HG03159 (cell line): ENCODE results near the gene AKT3.
"Not testable (repeated sequence)": the region's sequence is repeated elsewhere in the genome, so short reads cannot be mapped to it uniquely, and the experiment has no call there.

Experiments
- ATAC-seq: cut with Tn5 transposase; IDR thresholded peaks from one replicate; pipeline ENCODE4 v1.9.1; 2021; ENCODE audit warnings: mild to moderate bottlenecking, moderate library complexity; ENCODE audit not compliant: unreplicated experiment

Gene AKT3

DNA sequence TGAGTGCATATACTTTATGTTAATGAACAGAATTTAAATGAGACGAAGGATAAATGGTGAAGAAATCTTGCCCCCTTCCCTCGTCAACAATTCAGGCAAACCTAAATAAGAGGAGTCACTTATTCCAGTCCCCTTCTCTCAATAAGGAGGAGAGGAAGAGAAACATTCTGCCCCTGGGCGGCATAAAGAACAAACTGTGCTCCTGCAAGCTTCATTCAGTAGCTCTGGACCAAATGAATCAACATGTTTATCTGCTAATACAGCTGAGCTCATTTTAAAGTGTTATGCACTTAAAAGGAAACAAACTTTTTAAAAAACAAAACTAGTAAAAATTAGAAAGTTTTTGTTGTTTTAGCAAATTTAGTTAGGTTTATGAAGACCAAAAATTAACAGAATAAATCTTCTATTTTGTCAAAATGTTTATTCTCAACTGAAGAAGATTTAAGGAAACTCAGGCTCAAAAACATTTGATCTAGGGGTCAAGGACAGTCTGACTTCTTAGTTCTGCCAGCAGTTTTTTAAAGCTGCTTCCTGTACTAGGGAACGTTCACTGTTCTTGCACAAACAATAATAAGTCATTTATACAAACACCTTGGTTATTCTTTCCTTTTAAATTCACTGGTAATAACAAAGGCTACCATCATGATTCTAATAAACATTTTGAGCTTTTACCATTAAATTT, 58.3 kb downstream of the AKT3 start:
- ATAC-seq: no peak

DNA sequence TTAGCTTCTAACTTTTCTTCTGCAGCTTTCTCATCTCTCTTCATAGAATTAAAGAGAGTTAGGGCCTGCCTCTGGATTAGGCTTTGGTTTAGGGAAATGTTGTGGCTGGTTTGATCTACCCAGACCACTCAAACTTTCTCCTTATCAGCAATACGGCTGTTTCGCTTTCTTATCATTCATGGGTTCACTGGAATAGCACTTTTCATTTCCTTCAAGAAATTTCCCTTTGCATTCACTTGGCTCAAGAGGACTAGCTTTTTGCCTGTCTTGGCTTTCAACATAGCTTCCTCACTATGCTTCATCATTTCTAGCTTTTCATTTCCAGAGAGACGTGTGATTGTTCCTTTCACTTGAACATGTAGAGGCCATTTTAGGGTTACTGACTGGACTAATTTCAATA, 59.6 kb downstream of the AKT3 start:
- ATAC-seq: no peak

DNA sequence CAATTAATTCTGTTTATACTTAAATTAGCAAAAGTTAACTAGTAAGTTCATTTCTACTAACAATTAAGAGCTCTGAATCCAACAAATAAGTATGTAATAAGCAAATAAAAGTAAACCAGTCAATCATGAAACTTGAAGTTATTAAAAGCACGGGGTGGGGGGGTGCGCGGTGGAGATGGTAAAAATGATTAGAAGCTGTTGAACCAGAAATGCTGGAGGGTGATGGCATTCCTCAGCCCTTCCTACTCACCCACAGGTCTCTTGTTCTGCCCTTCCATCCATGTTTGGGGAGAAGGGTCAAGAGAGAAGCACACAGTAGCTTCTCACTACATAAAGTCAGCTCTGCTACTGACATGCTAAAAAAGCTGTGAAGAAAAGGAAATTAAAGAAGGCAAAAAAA, 63.5 kb downstream of the AKT3 start:
- no peak for ATAC-seq

DNA sequence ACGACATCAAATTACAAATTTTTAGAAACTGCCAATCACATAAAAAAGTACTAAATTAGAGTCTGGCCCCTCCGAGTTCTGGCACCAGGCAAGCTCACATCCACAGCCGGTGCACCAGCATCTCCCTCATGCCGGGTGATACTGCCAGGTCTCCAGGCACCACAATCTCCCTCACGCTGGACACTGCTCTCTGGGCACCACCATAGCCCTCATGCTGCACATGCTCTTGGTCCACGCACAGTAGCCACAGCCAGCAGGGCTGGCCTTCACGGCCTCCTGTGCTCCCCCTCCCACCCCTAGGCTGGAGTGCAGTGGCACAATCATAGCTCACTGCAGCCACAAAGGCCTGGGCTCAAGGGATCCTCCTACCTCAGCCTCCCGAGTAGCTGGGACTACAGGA, 65.5 kb downstream of the AKT3 start:
- ATAC-seq: no peak

DNA sequence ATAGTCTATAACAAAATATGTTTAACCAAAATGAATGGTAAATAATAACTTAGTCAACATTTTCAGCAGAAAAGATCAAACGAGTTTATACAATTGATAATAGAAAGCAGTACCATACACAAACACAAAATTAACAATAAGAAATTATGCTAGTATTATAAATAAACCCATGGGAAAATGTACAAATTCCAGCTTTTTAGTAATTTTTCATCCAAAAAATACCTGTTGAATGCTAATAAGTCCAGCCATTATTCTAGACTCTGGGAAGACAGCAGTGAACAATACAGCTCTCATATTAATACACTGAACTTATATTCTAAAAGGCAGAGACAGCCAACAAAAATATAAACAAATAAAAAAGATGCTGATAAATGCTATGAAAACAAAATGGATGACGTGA, 66.3 kb downstream of the AKT3 start:
- ATAC-seq: no peak

DNA sequence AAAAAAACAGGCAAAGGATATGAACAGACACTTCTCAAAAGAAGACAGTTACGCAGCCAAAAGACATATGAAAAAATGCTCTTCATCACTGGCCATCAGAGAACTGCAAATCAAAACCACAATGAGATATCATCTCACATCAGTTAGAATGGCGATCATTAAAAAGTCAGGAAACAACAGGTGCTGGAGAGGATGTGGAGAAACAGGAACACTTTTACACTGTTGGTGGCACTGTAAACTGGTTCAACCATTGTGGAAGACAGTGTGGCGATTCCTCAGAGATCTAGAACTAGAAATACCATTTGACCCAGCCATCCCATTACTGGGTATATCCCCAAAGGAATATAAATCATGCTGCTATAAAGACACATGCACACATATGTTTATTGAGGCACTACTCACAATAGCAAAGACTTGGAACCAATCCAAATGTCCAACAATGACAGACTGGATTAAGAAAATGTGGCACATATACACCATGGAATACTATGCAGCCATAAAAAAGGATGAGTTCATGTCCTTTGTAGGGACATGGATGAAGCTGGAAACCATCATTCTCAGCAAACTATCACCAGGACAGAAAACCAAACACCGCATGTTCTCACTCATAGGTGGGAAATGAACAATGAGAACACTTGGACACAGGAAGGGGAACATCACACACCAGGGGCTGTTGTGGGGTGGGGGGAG, 77.5 kb downstream of the AKT3 start:
- ATAC-seq: not testable (repeated sequence)

DNA sequence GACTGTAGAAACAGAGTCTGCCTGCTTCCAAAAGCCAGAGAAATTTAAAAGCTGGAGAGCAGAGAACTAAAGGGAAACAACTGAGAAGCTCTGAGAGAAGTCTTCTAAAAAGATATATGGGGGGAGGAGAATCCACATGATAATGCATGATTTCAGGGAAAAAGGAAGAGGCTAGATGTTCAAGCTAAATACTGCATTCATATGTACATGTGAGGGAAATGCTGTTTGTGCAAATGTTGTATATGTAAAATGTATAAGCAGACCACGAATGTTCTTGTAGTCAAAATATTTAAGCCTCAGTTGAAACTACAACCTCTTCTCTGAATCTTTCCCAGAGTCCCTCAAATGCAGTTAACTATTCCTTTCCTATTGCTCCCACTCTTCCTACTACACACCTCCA, 79.2 kb downstream of the AKT3 start:
- no peak for ATAC-seq

DNA sequence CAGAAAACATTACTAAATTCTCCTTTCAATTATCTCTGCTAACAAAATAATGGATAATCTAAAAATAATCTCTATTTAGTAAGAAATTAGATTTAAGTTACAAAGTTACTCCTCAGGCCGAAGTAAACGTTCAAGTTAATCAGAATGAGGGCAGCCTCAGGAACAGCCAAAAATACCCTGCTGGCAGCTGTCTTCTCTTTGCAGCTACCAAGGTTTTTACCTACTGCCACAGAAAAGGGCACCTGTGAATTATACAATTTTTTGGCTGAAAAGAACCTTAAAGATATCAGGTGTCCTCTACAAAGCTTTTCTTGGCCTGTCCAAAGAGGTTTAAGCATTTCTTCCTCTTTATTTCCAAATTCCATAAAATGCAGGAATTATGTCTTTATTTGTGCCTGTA, 84.4 kb downstream of the AKT3 start:
- no peak for ATAC-seq

DNA sequence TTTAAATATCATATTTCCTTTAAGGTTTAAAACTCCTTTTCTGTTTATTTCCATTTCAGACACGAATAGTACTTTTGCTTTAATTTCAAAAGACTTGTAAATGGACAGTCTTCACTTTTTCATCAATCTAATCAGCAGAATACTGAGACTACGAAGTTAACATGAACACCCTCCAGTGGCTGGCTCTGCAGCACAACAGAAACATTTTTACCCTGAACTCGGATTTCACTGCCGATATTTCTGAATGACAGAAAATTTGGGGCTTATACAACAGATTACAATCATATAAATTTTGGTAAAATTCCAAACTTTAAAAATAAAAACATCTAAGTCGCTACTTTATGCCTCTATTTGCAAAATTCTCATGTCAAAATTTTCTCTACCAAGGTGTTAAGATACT, 86.2 kb downstream of the AKT3 start:
- ATAC-seq: no peak

DNA sequence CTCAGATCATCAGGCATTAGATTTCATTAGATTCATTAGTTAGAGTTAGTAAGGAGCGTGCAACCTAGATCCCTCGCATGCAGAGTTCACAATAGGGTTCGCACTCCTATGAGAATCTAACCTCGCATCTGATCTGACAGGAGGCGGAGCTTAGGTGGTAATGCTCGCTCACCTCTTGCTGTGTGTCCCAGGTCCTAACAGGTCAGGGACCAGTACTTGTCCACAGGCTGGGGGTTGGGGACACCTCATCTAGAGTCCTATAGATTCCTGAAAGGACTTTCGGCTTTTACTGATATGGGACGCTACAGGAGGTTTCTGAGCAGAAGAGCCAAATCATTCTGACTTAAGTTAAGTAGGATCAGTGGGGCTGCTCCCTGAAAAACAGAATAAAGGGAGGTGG, 91.4 kb downstream of the AKT3 start:
- no peak for ATAC-seq

DNA sequence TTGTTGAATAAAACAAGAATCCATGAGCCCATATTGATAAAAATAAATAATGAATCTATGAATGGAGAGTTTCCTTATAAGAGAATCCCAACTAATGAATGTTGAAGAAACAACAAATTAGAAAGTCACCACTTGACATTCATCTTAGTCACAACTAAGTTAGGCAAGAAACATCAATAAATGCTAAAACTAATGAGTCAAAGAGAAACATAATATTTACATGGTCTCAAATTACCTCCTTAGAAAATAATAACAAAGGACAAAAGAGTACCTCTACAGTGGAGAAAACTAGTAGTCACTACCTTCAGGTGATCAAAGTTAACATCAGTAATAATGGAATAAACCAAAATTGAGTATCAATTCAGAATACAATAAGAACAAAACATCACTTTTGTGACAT, 93.5 kb downstream of the AKT3 start:
- ATAC-seq: no peak

DNA sequence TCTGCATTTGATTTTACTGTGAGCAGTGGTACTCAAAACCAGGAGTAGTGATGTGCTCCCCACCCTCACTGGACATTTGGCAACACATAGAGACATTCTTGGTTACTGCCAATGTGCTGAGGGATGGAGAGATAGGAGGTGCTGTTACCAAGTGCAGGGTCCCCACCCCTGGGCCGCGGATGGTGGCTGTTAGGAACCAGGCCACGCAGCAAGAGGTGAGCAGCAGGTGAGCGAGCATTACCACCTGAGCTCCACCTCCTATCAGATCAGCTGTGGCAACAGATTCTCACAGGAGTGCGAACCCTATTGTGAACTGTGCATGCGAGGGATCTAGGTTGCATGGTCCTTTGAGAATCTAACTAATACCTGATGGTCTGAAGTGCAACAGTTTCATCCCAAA, 95.7 kb downstream of the AKT3 start:
- ATAC-seq: no peak

DNA sequence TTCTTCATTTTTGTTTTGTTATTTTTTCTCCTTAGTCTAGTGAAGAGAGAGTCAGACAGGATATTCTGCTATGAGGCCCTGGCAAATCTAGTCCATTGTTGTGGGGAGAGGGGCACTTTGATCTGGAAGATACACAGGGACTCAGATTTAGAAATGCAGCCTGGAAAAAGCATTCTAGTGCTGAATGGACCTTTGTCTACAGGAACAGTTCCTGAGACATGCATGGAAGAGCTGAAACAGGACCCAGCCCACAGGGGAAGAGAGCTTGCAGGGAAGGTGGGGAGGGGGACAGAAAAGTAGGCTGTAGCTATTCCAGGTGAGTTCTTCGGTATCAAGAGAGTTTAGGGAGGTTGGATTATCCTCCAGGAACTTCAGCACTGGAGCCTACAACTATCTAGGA, 98.5 kb downstream of the AKT3 start:
- no peak for ATAC-seq

DNA sequence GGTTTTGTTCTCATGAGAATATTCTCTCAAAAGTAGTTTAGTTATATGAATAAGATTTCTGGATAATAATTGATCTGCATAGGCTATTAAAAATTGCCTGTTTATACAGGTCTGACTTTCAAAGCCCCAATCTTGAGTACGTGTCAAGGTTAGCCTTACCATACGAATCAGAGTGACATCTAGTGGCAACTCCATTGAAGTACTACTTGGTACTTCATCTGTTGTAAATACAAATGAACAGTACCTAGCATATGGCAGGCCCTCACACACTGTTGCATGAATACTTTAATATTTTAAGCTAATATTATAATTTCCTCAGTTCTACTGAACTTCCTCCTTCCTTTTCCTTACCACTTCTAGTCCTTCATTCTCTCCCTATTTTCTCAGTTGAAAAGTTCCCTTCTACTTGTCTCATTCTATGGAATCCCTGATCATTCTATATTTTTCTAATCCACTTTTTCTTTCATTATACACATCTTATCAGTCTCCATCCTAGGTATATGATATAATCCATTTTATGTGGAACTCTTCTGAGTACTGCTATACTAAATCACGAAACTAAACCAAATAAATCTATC, 101.2 kb downstream of the AKT3 start:
- peak; percentile 98 for ATAC-seq

DNA sequence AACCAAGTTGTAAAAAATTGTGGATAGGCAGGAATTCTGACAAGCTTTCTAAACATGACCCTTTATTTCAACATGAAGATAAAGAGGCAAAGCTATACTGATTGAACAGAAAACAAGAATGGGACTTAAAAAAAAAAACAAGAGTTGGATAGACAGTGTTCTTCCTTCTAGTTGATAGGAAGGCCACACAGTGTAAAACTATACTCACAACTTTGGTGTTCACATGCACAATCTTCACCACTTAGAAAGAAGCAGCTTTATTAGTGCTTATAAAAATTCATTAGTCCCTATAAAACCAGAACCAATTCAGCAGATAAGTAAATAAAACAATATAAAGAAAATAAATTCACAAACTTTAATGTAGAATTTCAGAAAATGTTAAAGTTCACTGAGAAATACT, 101.8 kb downstream of the AKT3 start:
- no peak for ATAC-seq

DNA sequence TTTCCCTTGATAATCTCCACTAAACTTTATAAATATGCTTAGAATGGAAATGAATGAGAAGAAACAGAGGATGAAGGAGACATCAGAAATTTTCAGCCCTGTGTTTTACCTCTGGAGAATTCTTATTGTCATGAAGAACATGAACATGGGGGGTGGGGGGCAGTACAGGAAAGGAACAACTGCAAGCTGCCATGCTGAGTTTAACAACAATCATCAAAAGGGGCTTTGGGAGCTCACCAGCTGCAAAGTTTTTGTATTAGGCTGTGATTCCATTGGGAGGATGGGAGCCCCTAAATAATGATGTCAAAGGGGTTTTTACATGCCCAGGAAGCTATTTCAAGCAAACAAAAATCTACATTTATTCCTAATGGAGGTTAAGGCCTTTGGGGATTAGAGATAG, 103.3 kb downstream of the AKT3 start:
- no peak for ATAC-seq

DNA sequence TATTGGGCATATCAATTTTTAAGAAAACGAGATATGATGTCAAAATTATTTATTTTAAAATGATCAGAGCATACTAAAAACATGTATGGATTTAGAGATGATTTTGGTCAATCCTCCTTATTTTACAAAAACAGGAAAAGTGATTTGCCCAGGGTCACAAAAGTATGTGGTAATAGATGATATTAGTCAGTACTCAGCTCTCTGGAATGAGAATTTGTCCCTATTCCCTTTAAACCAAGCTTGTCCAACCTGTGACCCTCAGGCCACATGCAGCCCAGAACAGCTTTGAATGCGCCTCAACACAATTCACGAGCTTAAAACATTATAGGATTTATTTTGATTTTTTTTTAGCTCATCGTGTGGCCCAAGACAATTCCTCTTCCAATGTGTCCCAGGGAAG, 104.7 kb downstream of the AKT3 start:
- no peak for ATAC-seq

DNA sequence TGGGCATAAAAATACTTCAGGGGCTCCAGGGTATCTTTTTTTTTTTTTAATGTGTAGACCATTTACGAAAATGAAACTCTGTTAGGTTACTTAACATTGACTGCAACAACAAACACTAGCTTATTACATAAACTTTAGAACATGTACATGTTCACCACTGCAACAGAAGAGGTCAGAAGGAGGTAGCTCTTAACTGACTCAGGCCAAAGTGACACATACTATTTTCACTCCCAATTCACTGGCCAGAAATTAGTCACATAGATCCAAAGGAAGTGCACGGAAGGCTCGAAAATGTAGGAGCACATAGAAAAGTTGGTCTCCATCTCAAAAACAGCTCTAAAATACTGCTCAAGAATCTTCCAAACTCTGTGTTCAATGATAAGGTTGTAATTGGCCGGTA, 107.2 kb downstream of the AKT3 start:
- ATAC-seq: no peak

DNA sequence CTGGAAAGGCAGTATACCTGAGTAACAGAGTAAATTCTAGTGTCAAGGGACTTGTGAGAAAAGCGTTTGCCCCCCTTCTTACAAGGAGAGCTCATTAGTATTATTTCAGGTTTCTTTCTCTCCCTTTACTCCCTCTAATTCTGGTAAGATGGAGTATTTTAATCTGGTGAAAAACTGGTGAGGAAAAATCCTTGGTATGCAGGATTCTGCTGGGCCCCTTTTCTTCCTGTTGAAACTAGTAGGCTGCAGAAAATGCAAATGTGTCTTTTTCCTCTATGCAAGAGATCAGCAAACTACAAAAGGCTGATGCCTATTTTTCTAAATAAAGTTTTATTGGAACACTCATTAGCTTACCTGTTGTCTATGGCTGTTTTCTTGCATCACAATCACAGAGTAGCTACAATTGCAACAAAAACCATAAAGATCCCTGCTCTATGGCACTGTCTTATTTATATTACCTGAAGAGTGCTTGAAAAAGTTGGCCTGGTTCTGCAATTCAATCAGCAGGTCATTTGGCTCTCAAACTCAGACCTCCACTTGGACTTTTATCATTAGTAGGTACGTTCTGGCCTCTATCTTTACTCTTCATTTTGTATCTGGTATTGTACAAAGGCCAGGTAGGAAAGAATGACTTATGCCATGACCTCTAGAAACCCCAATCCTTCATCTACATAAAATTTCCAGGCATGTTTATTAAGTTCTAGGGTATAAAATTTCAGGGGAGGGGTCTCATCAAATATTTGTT, 109.6 kb downstream of the AKT3 start:
- ATAC-seq: no peak

DNA sequence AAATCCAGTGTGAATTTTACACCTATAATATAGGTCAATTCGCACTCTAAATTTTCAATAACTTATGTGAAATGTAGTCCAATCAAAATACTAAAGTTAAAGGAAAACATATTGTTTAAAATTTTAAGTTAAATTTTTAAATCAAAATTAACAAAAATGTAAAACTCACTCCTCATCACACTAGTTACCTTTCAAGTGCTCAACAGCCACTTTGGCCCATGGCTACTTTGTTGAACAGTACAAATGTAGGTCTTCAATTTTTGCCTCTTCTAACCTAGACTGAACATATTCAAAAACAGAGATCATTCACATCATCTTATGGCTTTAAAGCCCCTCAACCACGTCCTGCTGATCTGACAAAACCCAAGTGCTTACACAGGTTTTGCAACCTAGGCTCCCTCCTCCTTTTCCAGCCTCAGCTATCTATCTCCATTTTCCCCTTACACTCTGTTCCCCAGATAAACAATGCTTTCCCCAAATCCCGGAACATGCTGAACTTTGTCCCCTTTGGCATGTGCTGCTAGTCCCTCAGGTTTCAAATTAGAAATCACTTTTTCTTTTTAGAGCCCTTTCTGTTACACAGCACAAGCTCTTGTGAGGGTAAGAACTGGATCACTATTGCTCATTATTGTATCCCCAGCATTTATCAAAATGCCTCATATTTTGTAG, 110.6 kb downstream of the AKT3 start:
- ATAC-seq: no peak

DNA sequence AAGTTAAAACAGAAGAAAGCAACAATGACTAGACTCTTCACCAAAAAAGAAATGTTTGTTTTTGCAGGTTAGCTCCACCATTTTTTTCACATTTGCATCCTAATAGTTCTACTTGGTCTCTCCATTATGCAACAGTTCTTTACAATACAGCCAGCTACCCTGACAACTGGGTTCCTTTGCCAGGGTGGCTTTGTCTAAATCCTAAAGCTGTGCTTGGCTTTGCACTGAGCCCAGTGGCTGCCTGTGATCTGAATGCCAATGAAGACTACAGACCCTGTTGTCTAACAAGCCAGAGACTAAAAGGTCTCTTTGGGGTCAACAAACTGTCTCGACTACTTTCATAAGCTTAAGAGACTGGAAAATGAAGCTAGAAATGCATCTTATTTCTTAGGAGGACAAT, 112.0 kb downstream of the AKT3 start:
- ATAC-seq: no peak
